GM12873 (cell line): ENCODE results near the gene BCL11B.

Source experiments
- TF ChIP-seq, protein P1 (sequence below): IDR thresholded peaks from 2 replicates; pipeline ENCODE4 v1.5.1; 2012; ENCODE audit warnings: low read depth, mild to moderate bottlenecking, moderate library complexity, low read length, control low read depth; ENCODE audit not compliant: insufficient read depth; ENCODE audit errors: missing control alignments

BCL11B gene

DNA sequence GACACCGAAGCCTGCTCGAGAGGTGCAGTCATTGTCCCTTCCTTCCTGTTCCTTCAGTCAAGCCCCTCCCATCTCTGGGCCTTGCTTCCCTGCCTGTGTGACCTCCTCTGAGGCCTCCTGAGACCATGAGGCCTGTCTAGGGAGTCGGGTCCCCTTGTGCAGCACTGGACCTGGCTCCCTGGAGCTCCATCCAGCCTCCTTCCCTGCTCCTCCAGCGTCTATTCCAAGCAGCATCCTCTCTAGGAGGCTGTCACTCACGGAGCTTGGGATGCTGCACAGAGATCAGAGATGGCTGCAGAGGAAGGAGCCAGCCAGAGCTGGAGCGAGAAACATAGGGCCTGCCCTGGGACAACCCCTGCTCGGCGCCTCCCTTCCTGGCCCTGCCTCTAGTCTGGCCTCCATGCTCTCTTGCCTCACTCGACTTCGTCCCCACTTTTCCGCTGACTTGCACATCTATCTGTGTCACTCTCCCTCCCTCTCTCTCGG, 142.7 kb downstream of the BCL11B start:
- TF ChIP-seq, protein P1, sequence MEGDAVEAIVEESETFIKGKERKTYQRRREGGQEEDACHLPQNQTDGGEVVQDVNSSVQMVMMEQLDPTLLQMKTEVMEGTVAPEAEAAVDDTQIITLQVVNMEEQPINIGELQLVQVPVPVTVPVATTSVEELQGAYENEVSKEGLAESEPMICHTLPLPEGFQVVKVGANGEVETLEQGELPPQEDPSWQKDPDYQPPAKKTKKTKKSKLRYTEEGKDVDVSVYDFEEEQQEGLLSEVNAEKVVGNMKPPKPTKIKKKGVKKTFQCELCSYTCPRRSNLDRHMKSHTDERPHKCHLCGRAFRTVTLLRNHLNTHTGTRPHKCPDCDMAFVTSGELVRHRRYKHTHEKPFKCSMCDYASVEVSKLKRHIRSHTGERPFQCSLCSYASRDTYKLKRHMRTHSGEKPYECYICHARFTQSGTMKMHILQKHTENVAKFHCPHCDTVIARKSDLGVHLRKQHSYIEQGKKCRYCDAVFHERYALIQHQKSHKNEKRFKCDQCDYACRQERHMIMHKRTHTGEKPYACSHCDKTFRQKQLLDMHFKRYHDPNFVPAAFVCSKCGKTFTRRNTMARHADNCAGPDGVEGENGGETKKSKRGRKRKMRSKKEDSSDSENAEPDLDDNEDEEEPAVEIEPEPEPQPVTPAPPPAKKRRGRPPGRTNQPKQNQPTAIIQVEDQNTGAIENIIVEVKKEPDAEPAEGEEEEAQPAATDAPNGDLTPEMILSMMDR = no peak

DNA sequence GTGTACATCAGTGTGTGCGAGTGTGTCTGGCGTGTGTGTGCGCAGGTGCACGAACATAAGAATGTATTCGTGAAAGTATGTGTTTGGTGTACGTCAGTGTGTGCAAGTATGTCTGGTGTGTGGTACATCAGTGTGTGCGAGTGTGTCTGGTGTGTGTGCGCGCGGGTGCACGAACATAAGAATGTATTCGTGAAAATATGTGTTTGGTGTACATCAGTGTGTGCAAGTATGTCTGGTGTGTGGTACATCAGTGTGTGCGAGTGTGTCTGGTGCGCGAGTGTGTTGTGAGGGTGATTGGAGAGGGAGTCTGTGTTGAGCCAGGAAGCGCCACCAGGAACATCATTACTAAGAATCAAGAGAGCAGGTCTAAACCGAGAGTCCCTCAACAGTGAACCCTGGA, 143.8 kb downstream of the BCL11B start:
- TF ChIP-seq, protein P1 = no peak

DNA sequence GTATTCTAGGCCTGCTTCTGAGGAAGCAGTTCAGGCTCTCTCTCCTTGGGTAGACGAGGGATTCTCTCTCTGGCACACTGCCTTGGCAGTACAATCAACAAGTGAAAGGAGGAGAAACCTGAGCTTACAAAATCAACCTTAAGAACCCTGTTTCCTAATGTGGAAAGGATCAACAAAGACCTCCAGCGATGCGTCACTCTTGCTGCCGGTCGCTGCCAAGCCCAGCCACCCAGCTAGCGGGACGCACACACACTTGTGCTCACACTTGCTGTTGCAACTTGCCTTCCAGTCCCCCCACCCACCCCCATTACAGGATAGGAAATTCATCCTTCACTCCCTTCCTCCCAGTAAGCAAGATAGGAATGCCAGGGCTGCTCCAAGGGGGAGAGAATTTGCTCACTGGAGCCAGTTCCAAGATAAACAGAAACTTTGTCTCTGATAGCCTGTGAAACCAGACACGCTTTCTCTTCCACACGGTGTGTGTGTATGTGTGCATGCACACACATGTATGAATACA, 144.3 kb downstream of the BCL11B start:
- TF ChIP-seq, protein P1 = no peak

DNA sequence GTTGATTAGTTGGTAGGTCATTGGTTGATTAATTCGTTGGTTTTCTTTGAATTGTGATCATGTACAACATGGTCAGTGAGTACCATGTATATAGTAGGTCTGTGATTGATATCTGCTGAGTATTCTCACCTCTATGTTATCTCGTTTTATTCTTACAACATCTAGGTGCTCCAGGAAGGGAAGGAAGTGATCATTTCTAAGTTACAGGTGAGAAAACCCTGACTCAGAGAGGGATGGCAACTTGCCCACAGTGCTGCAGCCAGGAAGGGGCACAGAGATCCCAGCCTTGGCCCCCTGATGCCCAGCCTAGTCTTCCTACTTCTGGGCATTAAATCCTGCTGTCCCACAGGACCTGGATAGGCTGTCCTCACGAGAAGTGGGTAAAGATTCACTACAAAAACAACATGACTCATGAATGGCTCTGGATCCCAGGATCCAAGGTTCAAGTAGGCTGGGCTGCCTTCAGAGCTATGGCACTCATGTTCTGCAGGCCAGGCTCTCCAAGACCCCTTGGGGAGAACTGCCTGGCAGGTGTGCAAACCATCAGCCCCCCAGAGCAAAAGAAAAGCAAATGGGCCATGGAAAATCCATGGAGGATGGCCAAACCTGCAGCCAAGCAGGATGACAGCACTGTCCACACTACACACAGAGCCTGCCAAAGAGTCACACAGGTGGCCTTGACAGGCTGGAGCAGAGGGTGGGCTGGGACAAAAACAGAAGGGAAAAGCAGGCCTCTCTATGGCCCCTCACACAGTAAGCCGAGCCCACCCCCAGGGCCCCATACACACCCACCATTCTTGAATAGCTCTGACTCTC, 146.2 kb downstream of the BCL11B start:
- TF ChIP-seq, protein P1 = no peak

DNA sequence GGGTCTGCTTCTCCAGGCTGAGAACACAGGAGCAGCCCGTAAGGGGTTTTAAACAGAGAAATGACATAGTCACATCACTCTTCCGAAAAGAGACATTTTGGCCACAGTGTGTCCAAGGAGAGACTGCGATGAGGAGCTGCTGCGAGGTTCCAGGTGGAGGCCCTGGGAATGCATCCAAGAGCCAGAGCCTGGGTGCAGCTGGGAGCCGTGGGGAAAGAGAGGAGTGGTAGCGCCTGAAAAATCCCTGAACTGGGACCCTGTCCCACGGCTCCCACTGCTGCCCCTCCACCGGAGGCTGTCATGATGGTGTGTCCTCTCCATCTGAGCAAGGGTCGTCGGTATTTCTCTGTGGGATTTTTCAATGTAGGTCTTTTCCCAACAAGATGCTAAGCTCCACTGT, 146.9 kb downstream of the BCL11B start:
- TF ChIP-seq, protein P1 = no peak

DNA sequence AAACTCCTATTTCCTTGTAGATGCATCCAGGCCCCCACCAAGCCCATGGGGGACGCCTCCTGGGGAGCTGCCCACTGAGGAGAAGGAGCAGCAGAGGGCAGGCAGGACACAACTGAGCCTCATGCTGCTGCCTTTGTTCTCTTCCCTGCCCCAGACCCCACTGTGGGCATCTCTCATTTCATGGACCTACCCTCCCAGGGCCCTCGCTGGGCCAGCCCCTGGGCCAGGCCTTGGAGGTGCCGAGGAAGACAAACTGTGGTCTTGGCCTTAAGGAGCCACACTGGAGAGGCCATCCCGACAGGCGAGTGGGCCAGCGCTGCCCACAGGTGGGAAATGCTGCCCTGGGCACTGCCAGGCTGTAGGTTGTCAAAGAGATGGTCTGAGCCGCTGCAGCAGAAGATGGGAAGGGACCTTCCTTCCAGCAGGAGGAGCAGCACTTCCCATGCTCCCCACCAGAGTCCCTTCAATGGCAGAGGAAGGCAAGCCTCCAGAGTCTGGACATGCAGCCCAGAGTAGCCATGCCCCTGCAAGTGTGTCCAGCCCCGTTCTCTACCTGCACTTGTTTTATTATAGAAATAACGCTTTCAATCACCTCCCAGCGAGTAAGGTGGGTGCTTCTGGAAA, 147.4 kb downstream of the BCL11B start:
- TF ChIP-seq, protein P1 = no peak

DNA sequence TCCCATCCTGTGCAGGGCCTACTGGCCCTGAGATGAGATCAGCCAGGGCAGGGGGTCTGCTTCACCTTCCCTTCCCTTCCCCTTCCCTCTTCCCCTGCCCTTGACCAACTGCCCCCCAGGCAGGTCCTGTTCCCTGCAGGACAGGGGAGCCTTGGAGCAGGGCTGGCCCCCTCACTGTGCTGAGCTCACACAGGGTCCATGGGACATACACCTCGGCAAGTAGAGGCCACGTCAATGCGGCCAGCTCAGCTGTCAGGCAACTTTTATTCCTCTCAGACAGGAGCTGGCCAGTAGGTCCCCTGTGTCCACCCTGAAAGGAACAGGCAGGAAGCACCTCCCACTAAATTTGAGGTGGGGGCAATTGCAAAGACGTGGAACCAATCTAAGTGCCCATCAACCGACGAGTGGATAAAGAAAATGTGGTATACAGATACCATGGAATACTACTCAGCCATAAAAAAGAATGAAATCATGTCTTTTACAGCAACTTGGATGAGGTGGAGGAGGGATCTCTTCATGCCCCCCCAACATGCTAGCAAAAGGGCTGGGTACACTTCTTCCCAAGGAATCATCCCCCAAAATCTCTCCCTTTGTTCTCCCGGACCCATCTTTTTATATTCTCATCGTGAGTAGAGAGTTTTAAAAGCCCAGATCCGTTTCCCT, 148.7 kb downstream of the BCL11B start:
- TF ChIP-seq, protein P1 = no peak
